Measurements from ENCODE around the gene SLC25A20.

- TF ChIP-seq CTCF (IDR thresholded peaks at IDR 0.05) (no peak), ZFX (IDR thresholded peaks at IDR 0.05; ENCODE audit: borderline replicate concordance) (no peak)
Observed at GRCh38 chr3:48891606-48892005, 7.1 kb downstream of the SLC25A20 start.

Measured in 22Rv1 (cell line).